GM12891 (cell line): ENCODE results near the gene CYP2C8.

Experiments used
- PAX5 ChIP-seq: IDR thresholded peaks from 2 replicates; pipeline ENCODE4 v1.6.1; 2011; ENCODE audit warnings: low read length, moderate library complexity, mild to moderate bottlenecking; ENCODE audit not compliant: insufficient read depth, severe bottlenecking
- POLR2A ChIP-seq: IDR thresholded peaks from 2 replicates; pipeline ENCODE4 v1.6.1; 2011; ENCODE audit warnings: low read depth, low read length, control low read depth
- POLR2AphosphoS5 ChIP-seq: IDR thresholded peaks from 2 replicates; pipeline ENCODE4 v1.6.1; 2011; ENCODE audit warnings: low read depth, low read length, control low read depth
- POU2F2 ChIP-seq: IDR thresholded peaks from 2 replicates; pipeline ENCODE4 v1.6.1; 2011; ENCODE audit warnings: low read depth, mild to moderate bottlenecking, control low read depth, low read length, moderate library complexity
- SPI1 ChIP-seq: IDR thresholded peaks from 2 replicates; pipeline ENCODE4 v1.6.1; 2011; ENCODE audit warnings: low read depth, low read length, control low read depth
- TAF1 ChIP-seq: IDR thresholded peaks from 2 replicates; pipeline ENCODE4 v1.6.1; 2011; ENCODE audit warnings: low read depth, low read length, control low read depth

- no peak for TF ChIP-seq POLR2A
- TF ChIP-seq PAX5 = no peak
- no peak for TF ChIP-seq POLR2AphosphoS5
- no peak for TF ChIP-seq SPI1
- TF ChIP-seq TAF1 = no peak
- no peak for TF ChIP-seq POU2F2
These were observed 21.1 kb downstream of the CYP2C8 start for GRCh38 chr10:95048206-95048605.
